ENCODE measurements around the gene PIF1.

PIF1 gene

GRCh38 chr15:64845831-64846595, 20.6 kb upstream of the PIF1 start:
- Histone ChIP-seq H3K27me3 (ENCODE audit: control insufficient read depth, low read length) (no peaks in the 10 kb centered on the region), H3K36me3 (ENCODE audit: control insufficient read depth, low read length) (peaks cover 37% of the 10 kb centered on the region), H3F3A (ENCODE audit: control insufficient read depth, insufficient read depth) (peaks cover 11% of the 10 kb centered on the region), H3K79me2 (ENCODE audit: control insufficient read depth, low read length) (peaks cover 70% of the 10 kb centered on the region), H3K4me2 (ENCODE audit: low read length) (peak overlapping the region; percentile 87), H3K4me3 (ENCODE audit: low read length) (peak overlapping the region; percentile 84), H4K20me1 (ENCODE audit: control insufficient read depth, insufficient read depth, low read depth, low read length) (peaks cover 10% of the 10 kb centered on the region; the same call in 1 of the 2 replicates), H3K27ac (ENCODE audit: low read depth, low read length) (peak overlapping the region; percentile 48), H3K4me1 (ENCODE audit: control insufficient read depth, low read length) (peaks cover 61% of the 10 kb centered on the region), H3K9me3 (ENCODE audit: control insufficient read depth, insufficient read depth, low read length) (no peaks in the 10 kb centered on the region), H3K9me2 (replicated peaks; ENCODE audit: control insufficient read depth, low read length) (no peaks in the 10 kb centered on the region)
- TF ChIP-seq EZH2phosphoT487 (IDR thresholded peaks at IDR 0.05; ENCODE audit: borderline replicate concordance, low read length) (no peak), CTCF (IDR thresholded peaks at IDR 0.05; ENCODE audit: low read depth, low read length, poor library complexity, severe bottlenecking) (no peak)

- peak overlapping the region; percentile 48 for H3K27ac ChIP-seq (ENCODE audit: low read depth, low read length)
- peaks cover 10% of the 10 kb centered on the region; the same call in 1 of the 2 replicates for H4K20me1 ChIP-seq (ENCODE audit: control insufficient read depth, insufficient read depth, low read depth, low read length)
- peaks cover 30% of the 10 kb centered on the region for H3K36me3 ChIP-seq (ENCODE audit: control insufficient read depth, low read length)
- H3K4me1 ChIP-seq (ENCODE audit: control insufficient read depth, low read length), result peaks cover 66% of the 10 kb centered on the region
- H3K4me2 ChIP-seq (ENCODE audit: low read length), result peak overlapping the region; percentile 87
- H3K27me3 ChIP-seq (ENCODE audit: control insufficient read depth, low read length), result no peaks in the 10 kb centered on the region
- no peaks in the 10 kb centered on the region for H3K9me3 ChIP-seq (ENCODE audit: control insufficient read depth, insufficient read depth, low read length)
- peak overlapping the region; percentile 84 for H3K4me3 ChIP-seq (ENCODE audit: low read length)
- H3F3A ChIP-seq (ENCODE audit: control insufficient read depth, insufficient read depth), result peaks cover 11% of the 10 kb centered on the region
- H3K9me2 ChIP-seq (replicated peaks; ENCODE audit: control insufficient read depth, low read length), result no peaks in the 10 kb centered on the region
- TF ChIP-seq CTCF (IDR thresholded peaks at IDR 0.05; ENCODE audit: low read depth, low read length, poor library complexity, severe bottlenecking), result no peak
- TF ChIP-seq EZH2phosphoT487 (IDR thresholded peaks at IDR 0.05; ENCODE audit: borderline replicate concordance, low read length), result no peak
- peaks cover 69% of the 10 kb centered on the region for H3K79me2 ChIP-seq (ENCODE audit: control insufficient read depth, low read length)
Observed at GRCh38 chr15:64845183-64845611, 19.8 kb upstream of the PIF1 start.

GRCh38 chr15:64844576-64845145, 19.2 kb upstream of the PIF1 start:
- Histone ChIP-seq H4K20me1 (ENCODE audit: control insufficient read depth, insufficient read depth, low read depth, low read length) (peaks cover 10% of the 10 kb centered on the region; the same call in 1 of the 2 replicates), H3K27me3 (ENCODE audit: control insufficient read depth, low read length) (no peaks in the 10 kb centered on the region), H3K9me2 (replicated peaks; ENCODE audit: control insufficient read depth, low read length) (no peaks in the 10 kb centered on the region), H3K4me2 (ENCODE audit: low read length) (peak overlapping the region; percentile 87), H3K79me2 (ENCODE audit: control insufficient read depth, low read length) (peaks cover 69% of the 10 kb centered on the region), H3K9me3 (ENCODE audit: control insufficient read depth, insufficient read depth, low read length) (no peaks in the 10 kb centered on the region), H3K4me3 (ENCODE audit: low read length) (peak overlapping the region; percentile 84), H3F3A (ENCODE audit: control insufficient read depth, insufficient read depth) (peaks cover 13% of the 10 kb centered on the region), H3K4me1 (ENCODE audit: control insufficient read depth, low read length) (peaks cover 66% of the 10 kb centered on the region), H3K27ac (ENCODE audit: low read depth, low read length) (peak overlapping the region; percentile 48), H3K36me3 (ENCODE audit: control insufficient read depth, low read length) (peaks cover 26% of the 10 kb centered on the region)
- TF ChIP-seq CTCF (IDR thresholded peaks at IDR 0.05; ENCODE audit: low read depth, low read length, poor library complexity, severe bottlenecking), result no peak
- no peak for TF ChIP-seq EZH2phosphoT487 (IDR thresholded peaks at IDR 0.05; ENCODE audit: borderline replicate concordance, low read length)
